Fibroblast of villous mesenchyme (primary cell): ENCODE measurements around the gene CALY. TPM values are rescaled to one million over a fixed set of nuclear protein-coding genes. Genes with fewer than 3 reads are reported as not detected.
"Not testable (repeated sequence)": the region's sequence is repeated elsewhere in the genome, so short reads cannot be mapped to it uniquely, and the experiment has no call there.

ENCODE experiments used
- DNase-seq: peaks from one replicate; pipeline ENCODE4 v3.0.0-alpha.2; 2010; ENCODE audit warnings: low read depth
- H3K4me3 ChIP-seq: 2 replicates; pipeline ENCODE4 v1.5.1; 2011; ENCODE audit warnings: low read depth, mild to moderate bottlenecking, low read length
- total RNA-seq: library from RNA; depleted of rRNA; stranded (reverse); fragments of >200 nt; gene quantifications from 2 replicates; pipeline ENCODE4 v1.2.3, GENCODE V29; 2012
- TF ChIP-seq, protein P1 (sequence below): IDR thresholded peaks from 2 replicates; pipeline ENCODE4 v1.5.1; 2012; ENCODE audit warnings: low read depth, mild to moderate bottlenecking, low read length; ENCODE audit not compliant: insufficient read depth

The CALY gene
- total RNA-seq, 1 donor, result not detected

DNA sequence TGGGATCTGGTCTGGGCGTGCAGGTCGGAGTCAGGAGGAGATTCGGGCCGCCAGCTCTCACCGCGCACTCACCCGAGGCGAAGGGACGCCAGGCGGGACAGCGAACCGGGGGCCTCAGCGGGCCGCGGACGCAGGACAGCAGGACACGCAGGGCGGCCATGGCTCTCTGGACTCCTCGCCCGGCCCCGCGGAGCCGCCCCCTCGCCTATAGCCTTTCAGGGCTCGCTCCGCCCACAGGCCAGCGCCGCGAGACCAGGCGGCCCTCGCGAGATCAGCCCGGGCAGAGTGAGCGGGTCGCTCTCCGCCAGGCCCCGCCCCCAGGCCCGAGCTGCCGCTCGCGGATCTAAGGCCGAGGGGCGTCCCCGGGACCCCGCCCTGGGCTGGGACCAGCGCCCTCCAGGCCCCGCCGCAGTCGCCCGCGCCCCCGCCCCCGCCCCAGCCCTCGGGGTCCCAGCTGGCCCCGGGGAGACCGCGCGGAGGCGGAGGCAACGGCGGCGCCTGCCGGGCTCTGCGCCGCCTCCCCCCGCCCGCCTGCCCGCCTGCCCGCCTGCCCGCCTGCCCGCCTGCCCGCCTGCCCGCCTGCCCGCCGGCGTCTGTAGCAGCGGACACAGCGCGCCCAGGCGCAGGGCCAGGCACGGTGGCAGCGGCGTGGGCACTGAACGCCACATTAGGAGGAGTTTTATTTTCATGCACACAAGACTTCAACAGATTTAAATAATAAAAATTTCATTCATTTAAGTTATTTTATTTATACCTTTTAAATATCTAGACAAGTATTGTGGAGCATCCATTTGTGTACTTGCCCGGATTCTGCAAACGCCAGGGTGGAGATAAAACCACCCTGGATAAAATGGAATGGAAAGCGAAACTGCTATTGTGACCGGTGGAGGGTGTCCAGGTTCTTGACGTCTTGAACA, 36.7 kb upstream of the CALY start, which contains the start of gene ECHS1:
Gene ECHS1 (minus strand): TSS at position 181 of the 917 bp plus-strand sequence. CDS start 21 bp downstream, at position 160.
- TF ChIP-seq, protein P1, sequence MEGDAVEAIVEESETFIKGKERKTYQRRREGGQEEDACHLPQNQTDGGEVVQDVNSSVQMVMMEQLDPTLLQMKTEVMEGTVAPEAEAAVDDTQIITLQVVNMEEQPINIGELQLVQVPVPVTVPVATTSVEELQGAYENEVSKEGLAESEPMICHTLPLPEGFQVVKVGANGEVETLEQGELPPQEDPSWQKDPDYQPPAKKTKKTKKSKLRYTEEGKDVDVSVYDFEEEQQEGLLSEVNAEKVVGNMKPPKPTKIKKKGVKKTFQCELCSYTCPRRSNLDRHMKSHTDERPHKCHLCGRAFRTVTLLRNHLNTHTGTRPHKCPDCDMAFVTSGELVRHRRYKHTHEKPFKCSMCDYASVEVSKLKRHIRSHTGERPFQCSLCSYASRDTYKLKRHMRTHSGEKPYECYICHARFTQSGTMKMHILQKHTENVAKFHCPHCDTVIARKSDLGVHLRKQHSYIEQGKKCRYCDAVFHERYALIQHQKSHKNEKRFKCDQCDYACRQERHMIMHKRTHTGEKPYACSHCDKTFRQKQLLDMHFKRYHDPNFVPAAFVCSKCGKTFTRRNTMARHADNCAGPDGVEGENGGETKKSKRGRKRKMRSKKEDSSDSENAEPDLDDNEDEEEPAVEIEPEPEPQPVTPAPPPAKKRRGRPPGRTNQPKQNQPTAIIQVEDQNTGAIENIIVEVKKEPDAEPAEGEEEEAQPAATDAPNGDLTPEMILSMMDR, result no peak
- peak within 1 kb of the TSS; percentile 83 for H3K4me3 ChIP-seq
- peak; percentile 91 for DNase-seq

DNA sequence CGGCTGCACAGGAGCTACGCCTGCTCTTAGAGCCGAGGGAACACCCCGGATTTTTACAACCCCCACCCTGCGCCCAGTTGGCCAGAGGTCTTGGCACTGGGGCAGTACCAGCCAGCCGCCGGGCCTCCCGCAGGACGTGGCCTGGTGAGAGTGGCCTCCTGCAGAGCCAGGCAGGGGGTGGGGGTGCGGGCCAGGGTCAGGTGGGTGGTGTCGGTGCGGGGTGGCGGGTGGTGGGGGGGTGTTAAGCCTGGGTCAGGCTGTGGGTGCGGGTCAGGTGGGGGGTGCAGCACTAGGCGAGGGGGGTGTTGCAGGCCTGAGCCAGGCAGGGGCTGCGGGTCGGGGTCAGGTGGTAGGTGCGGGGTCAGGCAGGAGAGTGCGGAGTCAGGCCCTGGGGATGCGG, 35.8 kb upstream of the CALY start:
- H3K4me3 ChIP-seq, result peak overlapping the region; percentile 83
- no peak for DNase-seq
- TF ChIP-seq, protein P1, result no peak

DNA sequence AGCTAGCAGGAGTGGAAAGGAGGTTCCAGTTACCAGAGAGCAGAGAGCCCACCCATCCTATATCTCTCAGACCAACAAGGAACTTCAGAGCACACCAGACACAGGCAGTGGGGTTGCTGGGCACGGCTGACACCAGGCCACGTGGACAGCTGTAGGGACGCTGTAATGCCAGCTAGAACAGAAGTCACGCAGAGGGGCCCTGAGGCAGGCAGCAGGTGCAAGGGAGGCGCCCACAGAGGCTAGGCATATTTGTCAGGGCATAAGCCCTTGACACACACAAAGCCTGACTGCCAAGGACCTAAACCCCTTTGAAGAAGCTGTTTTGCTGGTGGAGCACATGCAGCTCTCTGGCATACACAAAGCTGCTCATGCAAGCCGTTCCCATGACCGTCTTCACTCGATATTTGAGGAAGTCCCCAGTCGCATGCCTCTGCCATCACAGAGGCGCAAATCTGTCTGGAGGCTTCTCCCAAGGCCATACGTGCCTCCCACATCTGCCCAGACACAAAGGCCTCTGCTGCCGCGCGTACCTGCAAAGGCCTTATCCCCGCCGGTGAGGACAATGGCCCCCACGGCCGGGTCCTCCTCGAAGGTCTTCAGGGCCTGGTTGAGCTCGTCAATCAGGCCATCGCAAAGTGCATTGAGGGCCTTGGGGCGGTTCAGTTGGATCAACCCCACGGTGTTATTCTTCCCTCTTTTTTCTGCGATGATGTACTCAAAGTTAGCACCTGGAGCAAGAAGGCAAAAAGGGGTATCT, 33.5 kb upstream of the CALY start:
- DNase-seq, result no peak

DNA sequence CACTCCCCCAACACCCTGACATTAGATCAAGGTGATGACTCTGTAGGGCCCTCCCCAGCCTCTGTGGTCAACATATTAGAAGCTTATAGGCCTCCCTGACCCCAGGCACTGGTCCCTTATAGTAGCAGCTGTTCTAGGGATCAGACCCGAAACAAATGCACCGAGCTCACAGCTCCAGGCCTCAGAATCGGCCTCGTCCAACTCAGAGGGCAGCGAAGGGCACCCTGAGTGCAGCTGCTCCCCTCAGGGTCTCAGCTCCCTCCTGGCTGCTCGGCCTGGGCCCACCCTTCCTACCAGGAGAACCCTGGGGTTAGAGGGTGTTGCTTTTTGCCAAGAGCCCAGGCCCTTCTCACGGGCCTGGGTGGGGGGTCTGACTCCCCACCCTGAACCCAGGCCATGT, 31.5 kb upstream of the CALY start:
- TF ChIP-seq, protein P1, result no peak
- H3K4me3 ChIP-seq, result no peak overlapping the region
- no peak for DNase-seq

More for the DNA sequence above, 33.5 kb upstream of the CALY start:
- no peak overlapping the region for H3K4me3 ChIP-seq
- TF ChIP-seq, protein P1, result no peak

DNA sequence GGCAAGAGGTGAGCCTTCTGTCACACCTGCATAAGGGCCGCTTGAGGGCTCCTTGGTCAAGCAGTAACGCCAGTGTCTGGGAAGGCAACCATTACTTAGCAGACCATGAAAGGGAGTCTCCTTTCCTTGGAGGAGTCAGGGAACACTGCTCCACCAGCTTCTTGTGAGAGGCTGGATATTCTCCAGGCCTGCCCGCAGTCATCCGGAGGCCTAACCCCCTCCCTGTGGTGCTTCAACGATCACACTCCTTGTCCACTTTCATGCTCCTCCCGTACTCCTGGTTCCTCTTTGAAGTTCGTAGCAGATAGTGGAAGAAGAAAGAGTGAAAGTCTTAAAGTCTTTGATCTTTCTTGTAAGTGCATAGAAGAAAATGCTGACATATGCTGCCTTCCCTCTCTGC, 30.8 kb upstream of the CALY start:
- not testable (repeated sequence) for H3K4me3 ChIP-seq, DNase-seq

DNA sequence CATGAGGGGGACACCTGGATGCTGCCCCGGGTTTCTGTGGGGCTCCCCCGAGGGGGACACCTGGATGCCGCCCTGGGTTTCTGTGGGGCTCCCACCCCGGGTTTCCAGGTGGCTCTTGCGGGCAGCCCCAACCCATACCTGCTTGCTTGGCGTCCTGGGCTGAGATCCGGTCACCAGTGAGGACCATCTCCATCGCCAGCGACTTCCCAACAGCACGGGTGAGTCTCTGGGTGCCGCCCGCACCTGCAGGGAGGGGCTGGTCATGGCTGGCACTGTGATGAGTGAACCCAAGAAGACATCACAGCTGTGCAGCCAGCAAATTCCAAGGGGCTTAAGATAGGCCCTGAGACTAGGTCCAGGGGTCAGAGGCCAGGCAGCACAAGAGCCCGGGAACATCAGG, 30.1 kb upstream of the CALY start:
- H3K4me3 ChIP-seq, result no peak overlapping the region

More for the DNA sequence above, 30.1 kb upstream of the CALY start:
- TF ChIP-seq, protein P1, result no peak
- DNase-seq, result no peak
